Stimulated activated naive CD4-positive, alpha-beta T cell treated with Interleukin-2 at 50 U/mL for 16 hours (primary cell): Measurements from ENCODE around the gene CTNNA2.
"Not testable (repeated sequence)": the region's sequence is repeated elsewhere in the genome, so short reads cannot be mapped to it uniquely, and the experiment has no call there.

Experiments used
- DNase-seq: peaks from one replicate; lab custom pipeline; 2025; lab: John Stamatoyannopoulos, UW

The CTNNA2 gene

DNA sequence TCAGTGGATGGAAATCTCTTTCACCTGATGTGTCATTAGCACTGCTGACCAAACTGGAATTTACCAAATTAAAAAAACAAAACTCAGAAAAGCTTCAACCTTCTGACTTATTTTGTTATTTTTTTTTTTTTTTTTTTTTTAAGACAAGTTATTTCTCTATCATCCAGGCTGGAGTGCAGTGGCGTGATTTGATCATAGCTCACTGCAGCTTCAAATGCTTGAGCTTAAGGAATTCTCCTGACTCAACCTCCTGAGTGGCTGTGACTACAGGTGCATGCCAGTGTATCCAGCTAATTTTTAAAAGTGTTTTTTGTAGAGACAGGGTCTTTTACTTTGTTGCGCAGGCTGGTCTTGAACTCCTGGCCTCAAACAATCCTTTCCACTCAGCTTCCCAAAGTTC, 636.1 kb downstream of the CTNNA2 start:
- DNase-seq, result no peak

DNA sequence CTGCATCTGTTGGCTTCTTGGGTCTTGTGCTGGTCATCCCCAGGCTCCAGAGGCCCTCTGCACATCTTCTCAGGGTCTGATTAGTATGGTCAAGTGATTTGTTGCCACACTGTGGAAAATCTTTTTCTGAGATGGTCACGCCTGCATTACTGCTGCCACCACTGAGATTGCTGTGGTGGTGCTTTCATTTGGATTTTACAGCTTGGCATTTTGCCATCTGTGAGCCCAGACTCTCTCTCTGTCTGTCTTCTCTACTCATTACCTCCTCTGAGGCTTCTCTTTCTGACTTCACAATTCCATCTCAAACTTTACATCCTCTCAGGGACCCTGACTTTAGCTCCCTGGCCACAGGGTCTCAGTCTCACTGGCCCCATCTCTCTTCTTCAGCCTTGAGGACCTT, 637.1 kb downstream of the CTNNA2 start:
- no peak for DNase-seq

DNA sequence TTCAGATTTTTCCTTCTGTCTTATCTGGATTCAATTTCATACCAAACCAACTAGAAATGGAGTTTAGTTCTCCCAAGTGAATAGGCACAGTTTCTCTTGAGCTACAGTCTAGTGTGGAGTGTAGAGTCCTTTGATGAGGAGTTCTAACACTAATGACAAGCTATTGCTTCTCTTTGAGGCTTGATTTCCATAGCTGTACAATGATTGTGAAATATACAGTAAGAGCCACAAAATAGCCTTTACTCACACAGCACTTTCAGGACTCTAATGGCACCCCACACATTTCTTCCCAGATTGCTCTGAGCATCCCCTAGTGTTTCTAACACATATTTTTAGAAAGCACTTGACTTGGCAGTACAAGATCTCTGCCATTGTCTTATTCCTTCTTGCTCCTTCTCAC, 638.4 kb downstream of the CTNNA2 start:
- DNase-seq, result no peak

DNA sequence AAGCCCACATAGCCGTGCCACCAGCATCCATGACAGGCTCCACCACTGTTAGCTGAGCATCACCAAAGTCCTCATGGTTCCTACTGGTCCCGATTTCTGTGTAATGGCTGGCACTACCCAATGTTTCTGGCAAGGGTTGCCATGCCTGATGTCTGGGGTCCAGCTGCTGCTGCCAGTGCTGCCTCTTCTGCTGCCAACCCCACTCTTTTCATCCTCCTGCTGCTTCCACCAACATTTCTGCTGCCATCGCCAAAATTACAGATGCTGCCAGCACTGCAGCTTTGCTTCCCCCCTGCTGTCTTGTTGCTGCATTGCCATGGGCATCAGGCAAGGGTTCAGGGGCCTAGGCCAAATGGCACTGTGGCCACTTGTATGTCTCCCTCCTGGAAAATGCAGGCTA, 638.8 kb downstream of the CTNNA2 start:
- DNase-seq, result no peak

DNA sequence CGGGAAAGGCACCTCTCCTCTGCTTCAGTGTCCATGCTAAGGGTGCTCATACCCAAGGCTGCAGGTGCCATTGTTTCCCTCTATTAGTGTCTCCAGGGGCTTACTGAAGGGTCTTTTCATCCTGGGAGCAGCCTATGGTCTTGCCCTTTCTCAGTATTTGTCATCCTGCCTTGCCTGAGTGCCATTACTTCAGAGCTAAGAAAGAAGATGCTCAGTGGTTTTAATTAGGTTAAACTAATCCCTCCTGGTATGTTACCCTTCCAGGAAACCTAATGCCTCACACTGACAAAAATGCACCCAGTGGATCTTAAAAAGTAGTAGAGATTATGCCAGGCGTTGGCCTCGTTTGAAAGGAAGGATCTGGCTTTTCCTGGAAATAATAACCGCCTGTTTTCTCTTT, 640.3 kb downstream of the CTNNA2 start:
- DNase-seq, result no peak

DNA sequence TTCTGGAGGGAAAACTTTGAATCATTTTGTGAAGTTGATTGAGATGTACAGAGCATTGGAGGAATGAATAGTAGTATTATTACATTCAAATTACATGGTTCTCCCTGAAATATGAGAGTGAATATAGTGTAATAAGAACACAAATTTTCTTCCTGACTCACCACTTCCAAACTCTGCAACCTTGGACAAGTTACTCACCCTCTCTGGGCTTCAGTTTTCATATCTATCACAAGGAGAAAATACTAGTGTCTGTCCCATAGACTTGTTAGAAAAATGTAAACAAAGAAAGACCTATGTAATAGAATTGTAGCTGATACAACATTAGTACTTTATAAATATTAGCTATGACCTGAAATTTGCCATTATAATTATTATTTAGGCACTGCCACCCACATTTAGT, 640.9 kb downstream of the CTNNA2 start:
- DNase-seq, result no peak

DNA sequence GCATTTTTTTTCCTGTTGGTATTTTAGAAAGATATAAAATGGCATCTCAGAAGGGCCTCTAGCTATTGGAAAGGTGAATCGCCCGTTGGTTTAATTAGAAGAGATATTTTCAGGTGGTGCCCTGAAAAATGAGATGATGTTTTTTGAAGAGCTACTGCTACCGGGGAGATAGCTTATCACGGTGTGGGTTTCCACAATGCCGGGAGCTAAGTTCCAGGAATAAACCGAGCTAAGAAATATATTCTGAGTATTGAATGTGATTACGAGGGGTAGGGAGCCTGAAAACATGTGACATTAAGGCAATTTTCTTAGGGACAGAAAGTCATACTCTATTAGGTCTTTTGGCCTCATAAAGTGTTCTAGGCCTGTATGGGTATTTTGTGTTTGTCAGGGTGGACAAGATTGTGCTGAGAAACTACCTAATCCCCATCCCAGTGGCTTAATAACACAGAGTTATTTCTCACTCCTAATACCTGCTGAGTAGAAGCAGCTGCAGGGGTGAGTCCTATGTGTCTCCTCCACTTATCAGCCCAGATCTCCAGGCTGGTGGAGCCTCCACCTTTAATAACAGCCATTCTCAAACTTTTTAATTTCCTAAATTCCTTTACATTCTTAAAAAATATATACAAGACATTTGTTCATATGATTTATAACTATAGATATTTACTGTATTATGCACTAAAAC, 641.5 kb downstream of the CTNNA2 start:
- DNase-seq, result no peak

DNA sequence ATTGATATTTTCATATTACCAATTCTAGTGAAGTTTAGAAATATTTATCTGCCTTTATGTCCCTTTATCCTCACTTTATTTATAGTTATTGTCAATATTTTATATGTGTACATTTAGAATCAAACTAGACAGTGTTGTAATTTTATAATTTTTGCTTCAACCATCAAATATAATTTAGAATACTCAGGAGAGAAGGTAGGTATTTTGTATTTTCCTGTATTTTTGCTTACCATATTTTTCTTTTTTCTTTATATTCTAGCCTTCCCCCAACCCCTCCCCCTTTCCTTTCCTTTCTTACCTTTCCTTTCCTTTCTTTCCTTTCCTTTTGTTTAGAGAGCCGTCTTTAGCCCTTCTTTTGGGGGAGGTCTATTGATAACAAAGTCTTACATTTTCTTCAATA, 651.5 kb downstream of the CTNNA2 start:
- no peak for DNase-seq

DNA sequence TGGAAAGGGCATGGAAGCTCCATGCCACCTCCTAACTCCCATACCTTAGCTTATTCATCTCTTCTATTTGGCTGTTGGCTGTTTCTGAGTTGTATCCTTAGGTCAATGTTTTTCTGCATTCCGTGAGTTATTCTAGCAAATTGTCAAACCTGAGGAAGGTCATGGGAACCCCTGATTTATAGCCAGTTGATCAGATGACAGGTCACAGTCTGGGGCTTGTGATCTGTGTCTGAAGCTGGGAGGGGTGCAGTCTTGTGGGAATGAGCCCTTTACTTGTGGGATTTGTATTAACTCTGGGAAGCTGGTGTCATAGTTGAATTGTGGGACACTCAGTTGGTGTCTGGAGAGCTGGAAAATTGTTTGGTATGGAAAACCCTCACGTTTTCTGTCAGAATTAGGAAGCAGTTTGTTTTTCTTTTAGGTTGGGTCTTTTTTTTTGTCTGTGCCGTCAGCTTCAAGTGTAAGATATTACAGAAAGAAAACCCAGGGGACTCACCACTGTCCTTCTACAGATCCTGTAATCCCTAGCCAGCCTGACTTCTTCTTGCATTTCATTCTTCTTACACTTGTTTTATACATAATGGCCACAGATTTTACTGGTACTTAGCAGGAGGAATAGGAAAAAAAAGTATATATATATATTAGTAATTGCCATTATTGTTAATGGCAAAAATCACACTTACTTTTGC, 653.8 kb downstream of the CTNNA2 start:
- DNase-seq, result no peak

DNA sequence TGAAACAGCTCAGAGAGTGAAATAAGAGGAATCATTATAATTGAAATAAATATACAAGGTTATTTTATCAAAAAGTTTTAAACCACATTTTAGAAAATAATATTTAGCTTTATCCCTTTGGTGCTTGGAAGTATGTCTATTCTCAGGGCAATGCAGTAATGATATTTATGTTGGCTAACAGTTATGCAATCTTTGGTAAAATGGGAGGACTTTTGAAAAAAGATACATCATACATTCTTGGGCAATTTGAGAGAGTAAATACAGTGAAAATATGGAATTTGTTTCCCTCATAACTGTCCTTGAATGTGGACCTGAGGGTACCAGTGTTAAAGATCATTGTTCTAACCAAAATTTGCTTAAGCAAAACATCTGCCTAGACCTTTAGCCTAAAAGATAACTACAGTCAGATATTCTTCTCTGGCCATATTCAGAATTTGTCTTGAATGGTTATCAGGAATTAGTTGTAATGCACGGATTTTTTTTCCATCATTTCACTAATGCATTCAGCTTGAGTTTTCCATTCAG, 654.5 kb downstream of the CTNNA2 start:
- no peak for DNase-seq

DNA sequence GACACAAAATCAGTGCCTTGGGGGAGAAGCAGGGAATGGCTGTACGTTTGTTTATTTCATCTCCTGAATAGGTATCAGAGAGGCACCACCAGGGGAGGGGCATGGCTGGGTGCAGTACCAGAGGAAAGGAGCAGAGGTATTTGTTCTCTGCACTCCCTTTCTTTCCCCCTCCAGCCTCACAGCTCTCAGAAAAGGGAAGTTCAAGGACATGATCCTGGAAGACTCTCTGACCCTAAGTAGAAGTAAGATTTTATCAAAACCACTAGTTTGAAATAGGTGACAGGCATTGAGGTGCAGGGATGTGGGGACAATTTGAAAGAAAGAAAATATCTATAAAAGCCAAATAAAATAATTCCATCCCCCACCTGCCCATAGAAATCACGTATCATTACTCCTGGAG, 655.2 kb downstream of the CTNNA2 start:
- DNase-seq, result no peak

DNA sequence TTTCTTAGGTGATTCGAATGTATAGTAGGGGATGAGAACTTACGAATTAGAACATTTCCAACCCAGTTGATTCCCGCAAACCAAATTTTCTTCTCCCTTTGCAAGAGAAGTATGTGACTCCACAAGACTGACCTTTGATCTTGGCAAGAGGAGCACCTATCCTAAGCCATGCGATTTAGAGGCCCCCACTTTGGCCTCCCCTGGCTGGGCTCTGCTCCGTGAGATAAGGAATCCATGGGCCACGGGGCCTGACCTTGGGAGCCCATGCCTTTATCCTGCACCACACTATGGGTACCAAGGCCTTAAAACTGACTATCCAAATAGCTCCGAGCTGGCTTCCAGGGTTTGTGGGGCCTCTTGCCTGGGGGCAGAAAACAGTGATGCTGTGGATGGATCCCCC, 656.0 kb downstream of the CTNNA2 start:
- no peak for DNase-seq

DNA sequence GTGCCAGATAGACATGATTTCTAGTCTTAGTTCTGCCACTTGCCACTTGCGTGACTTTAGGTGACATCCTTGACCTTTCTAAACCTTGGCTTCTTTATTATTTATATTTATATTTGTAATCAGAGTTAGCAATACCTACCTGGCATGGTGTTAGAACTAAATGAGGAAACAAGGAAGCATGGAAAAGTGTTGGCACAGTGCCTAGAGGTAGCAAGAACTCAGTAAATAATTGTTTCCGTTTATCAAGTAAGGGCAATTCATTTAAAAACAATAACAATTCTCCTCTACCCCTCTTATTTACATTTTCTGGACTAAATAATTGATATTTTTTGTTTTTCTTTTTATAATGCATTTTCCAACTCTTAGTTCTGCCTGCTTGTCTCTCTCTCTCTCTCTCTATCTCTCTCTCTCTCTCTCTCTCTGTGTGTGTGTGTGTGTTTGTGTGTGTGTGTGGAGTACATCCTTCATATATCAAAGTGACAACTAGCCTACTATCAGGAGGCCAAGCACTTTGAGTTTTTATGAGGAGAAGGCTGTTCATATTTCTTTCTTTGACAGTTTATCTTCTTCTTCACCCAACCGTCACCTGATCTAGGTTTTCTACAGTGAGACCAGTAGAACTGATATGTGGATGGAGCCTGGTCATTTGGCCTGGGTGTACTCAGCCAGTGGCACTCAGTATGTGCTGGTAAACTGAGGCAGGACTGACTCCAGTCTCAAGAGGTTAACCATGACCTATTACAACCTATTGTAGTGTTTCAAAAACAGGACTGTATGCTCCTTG, 657.2 kb downstream of the CTNNA2 start:
- DNase-seq, result no peak

DNA sequence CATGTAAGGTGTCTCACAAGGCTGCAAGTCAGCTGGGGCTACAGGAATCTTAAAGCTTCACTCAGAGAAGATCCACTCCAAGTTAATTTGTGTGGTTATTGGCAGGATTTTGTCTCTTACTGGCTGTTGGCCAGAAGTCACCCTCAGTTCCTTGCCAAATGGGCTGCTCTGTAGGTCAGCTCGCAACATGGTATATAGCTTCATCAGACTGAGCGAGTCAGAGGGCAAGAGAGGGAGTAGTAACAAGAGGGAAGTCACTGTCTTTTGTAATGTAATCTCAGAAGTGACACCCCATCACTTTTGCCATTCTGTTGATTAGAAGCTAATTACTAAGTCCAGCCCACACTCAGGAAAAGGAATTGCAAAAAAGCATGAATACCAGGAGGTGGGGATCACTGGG, 672.2 kb downstream of the CTNNA2 start:
- no peak for DNase-seq

DNA sequence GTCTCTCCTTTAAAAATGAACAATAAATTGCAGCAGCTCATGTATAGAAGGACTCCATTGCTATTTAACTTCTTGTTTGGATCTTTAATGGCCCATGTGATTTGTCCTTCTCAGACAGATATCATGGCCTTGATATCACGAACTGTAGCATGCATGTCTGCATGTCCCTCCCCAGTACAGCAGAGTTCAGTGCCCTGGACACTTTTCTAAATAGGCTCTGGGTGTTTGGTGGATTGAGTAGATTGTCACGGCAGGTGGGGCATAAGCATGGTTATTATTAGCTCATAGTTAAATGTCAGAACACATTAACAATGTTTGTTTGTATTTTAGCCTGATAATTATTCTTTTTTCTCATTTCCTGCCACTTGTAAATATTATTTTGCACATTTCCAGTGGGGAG, 673.4 kb downstream of the CTNNA2 start:
- DNase-seq, result no peak

DNA sequence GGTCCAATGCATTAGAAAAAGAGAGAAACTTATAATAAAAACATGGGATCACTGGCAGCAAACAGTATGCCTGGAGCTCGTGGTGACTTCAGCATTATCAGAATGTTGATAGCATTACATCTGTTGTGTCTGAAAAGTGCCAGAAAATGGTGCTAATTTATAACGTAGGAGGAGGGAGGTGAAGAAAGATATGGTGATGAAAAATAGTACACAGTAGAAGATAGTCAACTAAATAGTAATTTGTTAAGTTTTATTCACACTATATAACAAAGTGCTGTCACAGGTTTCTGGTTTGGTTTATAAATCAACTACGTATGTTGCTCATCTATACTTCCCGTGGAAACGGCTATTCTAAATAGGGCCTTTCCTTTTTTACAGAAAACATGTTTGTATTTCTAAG, 674.3 kb downstream of the CTNNA2 start:
- DNase-seq, result no peak

DNA sequence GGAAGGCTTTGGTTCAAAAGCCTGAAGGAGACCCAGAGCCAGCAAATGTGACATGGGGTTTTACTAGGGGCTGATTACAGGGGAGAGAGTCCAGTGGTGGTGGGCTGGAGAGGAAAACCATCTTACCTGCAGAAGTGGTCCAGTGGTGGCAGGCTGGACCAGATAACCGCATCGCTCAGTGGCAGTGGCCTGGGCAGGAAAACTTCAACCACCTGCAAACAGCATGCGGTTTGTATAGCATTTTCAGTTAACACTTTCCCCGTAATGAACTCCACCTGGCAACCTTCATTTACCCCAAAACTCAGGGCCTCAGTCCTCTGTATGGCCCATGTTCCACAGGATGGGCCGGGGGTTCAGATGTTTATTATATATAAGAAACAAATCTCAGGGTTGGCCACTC, 677.3 kb downstream of the CTNNA2 start:
- DNase-seq, result no peak

DNA sequence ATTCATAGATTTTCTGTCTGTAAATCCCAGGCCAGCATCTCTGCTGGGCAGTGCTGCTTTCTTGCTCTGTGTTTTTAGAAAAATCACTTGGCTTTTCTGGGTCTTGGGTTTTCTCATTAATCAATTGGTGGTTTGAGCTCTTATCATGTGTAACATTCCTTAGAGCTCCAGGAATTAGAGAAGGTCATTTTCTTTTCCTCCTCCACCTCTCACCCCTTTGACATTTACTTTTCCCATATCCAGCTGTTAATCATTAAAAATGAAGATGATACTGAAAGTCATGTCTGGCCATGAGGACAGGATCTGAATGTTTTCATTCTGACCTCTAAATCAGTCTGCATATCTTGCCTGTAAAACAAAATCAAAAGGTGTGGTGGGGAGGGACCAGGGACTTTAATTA, 680.7 kb downstream of the CTNNA2 start:
- DNase-seq, result no peak

DNA sequence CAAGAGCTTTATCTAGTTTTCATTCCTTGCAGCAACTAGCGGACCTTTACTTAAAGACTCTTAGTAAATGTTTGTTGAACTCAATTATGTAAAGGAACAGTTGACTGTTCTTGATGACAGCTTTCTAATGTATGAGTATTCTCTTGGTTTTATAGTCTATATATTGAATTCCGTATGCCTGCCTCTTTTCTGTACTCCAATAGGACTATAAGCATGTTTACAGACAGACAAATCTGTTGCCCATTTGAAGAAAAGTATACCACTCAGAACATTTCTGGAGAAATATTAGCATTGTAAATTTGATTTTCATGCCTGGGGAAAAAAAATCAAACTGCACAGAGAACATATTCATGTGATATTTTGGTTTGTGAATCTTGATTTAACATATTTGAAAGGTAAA, 682.2 kb downstream of the CTNNA2 start:
- no peak for DNase-seq

DNA sequence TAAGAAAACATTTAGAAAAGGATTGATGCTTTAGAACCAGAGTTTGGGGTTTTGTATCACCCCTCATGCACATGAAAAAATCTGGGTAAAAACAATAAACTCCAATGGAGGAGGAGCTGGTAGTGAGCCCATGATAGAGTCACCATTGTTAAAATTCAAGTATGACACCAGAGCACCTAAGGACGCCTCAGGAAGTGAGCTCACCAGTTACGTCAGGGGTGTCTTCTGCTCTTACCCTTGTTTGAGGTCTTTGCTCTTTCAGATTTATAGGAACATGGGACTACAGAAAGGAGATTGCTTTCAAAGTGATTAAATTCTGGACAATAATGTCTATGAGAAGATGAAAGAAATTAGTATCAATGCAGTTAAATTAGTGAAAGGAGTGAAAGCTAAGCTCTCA, 685.2 kb downstream of the CTNNA2 start:
- no peak for DNase-seq

DNA sequence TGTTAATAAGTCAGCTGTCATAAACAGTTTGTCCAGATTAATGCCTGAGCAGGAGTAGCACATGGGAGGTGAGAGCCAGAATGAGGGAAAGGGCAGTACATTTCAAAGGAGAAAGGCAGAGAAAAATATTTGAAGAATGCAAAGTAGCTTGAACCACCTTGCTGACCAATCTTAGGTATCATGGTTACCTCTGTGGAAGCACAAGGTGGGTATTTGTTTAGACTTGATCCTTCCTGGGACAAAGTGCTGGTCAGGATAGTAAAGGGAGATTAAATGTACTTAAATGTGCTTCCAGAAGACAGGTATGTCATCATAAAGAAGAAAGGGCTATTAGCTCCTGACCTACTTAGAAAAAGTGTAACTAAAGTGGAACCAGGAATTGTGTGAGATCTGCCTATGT, 686.7 kb downstream of the CTNNA2 start:
- no peak for DNase-seq

DNA sequence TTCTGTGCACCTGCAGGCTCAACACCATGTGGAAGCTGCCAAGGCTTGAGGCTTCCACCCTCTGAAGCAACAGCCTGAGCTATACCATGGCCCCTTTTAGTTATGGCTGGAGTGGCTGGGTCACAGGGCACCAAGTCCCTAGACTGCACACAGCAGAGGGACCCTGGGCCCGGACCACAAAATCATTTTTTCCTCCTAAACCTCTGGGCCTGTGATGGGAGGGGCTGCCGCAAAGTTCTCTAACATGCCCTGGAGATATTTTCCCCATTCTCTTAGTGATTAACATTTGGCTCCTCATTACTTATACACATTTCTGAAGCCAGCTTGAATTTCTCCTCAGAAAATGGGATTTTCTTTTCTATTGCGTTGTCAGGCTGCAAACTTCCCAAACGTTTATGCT, 691.1 kb downstream of the CTNNA2 start:
- not testable (repeated sequence) for DNase-seq

DNA sequence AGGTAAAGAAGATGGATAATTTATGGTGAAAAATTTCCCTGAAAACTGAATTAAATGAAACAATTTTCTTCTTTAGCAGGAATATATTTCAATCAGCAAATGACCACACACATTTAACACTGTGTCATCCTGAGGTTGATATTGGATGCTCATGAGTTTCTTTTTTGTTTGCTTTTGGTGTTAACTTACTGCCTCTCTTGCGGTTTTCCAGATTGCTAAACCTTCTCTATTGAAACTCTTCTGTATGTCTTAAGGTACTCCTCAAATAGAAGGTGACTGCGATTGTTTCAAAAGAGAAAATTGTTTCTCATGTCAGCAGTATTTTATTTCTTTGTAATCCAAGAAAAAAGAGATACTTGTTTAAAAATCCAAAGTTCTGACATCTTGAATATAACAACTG, 692.6 kb downstream of the CTNNA2 start:
- DNase-seq, result no peak
